Measurements from ENCODE around the gene CARD11. TPM values are rescaled to one million over a fixed set of nuclear protein-coding genes. Genes with fewer than 3 reads are reported as not detected.

The CARD11 gene
- total RNA-seq, 3 donors from 2014 or later, result 71.5 to 87.6 (median 87.5) TPM

DNA sequence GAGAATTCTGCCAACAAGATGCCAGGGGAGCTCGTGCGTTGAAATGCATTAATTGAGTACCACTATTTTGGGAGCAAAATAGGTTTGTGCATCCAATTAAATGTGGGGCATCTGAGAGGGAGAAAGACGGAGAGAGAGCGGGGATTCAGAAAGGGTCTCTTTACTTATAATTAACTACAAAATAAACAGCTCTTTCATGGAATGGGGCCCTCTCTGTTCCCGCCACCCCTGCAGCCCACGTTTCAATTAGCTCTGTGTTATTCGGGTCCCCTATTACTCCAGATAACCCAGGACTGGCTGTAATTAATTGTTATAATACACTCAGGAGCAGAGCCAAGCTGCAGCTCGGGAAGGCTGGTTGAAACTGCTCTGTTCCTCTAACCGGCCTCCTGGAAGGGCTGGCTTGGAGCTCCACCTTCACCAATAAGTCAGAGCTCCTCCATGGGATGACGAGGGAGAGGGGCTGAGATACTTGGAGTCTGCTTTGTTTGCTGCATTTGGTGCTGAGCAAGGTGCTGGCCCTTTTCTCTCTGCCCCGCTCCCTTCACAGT, 67.8 kb downstream of the CARD11 start:
- H3K9me3 Mint-ChIP-seq, result no peaks in the 10 kb centered on the region
- H3K4me1 Mint-ChIP-seq (ENCODE audit: low read depth), result peaks cover 51% of the 10 kb centered on the region
- ATAC-seq (no peak), DNase-seq (no peak)
- H3K27me3 Mint-ChIP-seq (ENCODE audit: low read depth), result no peaks in the 10 kb centered on the region
- H3K4me3 Mint-ChIP-seq, result no peak overlapping the region
- H3K36me3 Mint-ChIP-seq (ENCODE audit: insufficient read depth), result peaks cover 17% of the 10 kb centered on the region

DNA sequence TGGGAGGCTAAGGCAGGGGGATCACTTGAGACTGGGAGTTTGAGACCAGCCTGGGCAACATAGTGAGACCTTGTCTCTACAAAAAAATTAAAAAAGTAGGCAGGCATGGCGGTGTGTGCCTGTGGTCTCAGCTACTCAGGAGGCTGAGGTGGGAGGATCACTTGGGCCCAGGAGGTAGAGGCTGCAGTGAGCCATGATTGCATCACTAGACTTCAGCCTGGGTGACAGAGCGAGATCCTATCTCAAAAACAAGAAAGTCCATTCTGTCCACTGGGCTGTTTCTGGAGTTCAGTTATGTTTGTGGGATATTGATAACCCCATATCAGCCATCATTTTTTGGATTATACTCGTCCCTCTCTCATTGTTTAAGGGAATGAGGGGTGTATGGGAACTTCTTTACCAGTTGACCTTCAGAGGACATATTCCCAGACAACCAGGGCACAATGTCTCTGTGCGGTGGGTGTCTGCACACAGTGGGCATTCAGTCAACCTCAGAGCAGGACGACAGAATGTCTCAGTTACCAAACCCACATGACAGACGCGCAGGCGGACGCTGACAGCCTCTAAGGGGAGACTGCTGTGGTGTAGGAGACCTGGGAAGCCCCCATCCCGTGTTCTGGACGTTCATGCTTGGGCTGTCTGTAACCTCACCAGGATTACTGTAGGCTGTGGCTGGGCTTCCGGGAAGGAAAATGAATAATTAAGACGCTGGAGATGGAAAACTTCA, 69.4 kb downstream of the CARD11 start:
- Mint-ChIP-seq H3K27me3 (ENCODE audit: low read depth) (no peaks in the 10 kb centered on the region), H3K9me3 (no peaks in the 10 kb centered on the region), H3K4me3 (no peak overlapping the region), H3K36me3 (ENCODE audit: insufficient read depth) (peaks cover 14% of the 10 kb centered on the region), H3K4me1 (ENCODE audit: low read depth) (peaks cover 37% of the 10 kb centered on the region)
- ATAC-seq (no peak), DNase-seq (no peak)

DNA sequence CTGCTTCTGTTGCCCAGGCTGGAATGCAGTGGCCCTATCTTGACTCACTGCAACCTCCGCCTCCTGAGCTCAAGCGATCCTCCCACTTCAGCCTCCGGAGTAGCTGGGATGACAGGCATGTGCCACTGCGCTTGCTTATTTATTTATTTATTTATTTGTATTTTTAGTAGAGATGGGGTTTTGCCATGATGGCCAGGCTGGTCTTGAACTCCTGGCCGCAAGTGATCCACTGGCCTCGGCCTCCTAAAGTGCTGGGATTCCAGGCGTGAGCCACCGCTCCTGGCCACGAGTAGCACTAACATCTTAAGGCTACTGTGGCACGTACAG, 70.9 kb downstream of the CARD11 start:
- DNase-seq, result no peak
- Mint-ChIP-seq H3K36me3 (ENCODE audit: insufficient read depth) (peaks cover 14% of the 10 kb centered on the region), H3K27me3 (ENCODE audit: low read depth) (no peaks in the 10 kb centered on the region), H3K4me1 (ENCODE audit: low read depth) (peaks cover 23% of the 10 kb centered on the region), H3K9me3 (peaks cover 5% of the 10 kb centered on the region), H3K4me3 (no peak overlapping the region)
- ATAC-seq, result no peak

DNA sequence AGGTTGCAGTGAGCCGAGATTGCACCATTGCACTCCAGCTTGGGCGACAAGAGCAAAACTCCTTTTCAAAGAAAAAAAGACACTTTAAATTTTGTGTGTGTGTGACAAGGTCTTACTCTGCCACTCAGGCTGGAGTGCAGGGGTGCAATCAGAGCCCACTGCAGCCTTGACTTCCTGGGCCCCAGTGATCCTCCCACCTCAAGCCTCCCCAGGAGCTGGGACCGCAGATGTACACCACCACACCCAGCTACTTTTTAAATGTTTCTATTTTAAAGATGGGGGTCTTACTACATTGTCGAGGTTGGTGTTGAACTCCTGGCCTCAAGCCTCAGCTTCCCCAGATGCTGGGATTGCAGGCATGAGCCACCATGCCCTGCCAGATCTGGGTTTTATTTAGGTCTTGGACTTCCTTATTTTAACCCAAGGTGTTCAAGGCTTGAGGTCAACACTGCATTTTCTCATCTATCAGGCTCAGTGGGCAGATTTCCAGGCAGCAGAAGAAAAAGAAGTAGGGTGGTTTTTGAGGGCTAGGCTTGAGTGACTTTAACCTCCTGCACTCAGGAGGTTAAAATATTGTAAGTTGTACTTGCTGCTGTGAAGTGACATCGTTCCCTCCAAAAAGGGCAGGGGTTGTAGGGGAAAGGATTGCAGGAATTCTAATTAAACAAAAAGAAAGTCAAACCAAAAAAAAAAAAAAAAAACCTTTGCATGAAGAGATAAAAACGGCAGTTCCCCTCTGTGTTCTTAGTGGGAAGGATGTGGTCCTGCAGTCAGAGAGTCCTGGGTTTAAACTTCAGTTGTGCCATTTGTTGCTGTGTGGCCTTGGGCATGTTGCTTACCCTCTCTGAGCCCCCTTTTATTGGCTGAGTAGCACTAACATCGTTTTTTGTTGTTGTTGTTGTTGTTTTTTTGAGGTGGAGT, 71.5 kb downstream of the CARD11 start:
- Mint-ChIP-seq H3K4me1 (ENCODE audit: low read depth) (peaks cover 20% of the 10 kb centered on the region), H3K9me3 (peaks cover 5% of the 10 kb centered on the region), H3K4me3 (peak overlapping the region; percentile 3), H3K27me3 (ENCODE audit: low read depth) (no peaks in the 10 kb centered on the region), H3K36me3 (ENCODE audit: insufficient read depth) (peaks cover 19% of the 10 kb centered on the region)
- DNase-seq (no peak), ATAC-seq (no peak)

DNA sequence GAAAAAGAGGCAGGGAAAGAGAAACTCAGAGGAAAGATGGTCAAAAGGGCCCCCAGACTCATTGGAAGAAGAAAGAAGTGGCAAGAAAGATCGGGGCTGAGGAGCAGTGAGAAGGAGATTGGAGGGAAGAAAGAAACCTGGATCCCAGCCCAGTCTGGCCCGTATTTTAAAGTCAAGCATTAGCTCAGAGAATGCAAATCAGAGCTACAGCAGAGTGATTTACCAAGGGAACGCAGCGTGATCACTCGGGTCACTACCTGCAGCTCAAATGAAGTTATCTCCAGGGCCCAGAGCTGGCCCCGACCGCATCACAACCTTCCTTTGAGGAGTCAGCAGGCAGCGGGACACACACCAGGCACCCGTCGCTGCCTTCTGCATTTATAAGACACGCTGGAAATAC, 72.8 kb downstream of the CARD11 start:
- no peaks in the 10 kb centered on the region for H3K27me3 Mint-ChIP-seq (ENCODE audit: low read depth)
- H3K9me3 Mint-ChIP-seq, result peaks cover 17% of the 10 kb centered on the region
- DNase-seq (no peak), ATAC-seq (no peak)
- peaks cover 32% of the 10 kb centered on the region for H3K36me3 Mint-ChIP-seq (ENCODE audit: insufficient read depth)
- no peak overlapping the region for H3K4me3 Mint-ChIP-seq
- peaks cover 20% of the 10 kb centered on the region for H3K4me1 Mint-ChIP-seq (ENCODE audit: low read depth)

DNA sequence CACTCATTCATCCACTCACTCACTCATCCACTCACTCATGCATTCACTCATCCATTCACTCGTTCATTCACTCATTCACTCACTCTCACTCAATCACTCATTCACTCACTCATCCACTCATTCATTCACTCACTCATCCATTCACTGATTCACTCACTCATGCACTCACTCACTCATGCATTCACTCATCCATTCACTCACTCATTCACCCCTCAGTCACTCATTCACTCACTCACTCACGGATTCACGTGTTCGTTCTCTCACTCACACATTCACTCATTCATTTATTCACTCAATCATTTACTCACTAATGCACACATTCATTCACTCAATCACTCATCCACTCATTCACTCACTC, 73.4 kb downstream of the CARD11 start:
- Mint-ChIP-seq H3K9me3 (peaks cover 23% of the 10 kb centered on the region), H3K4me3 (no peak overlapping the region), H3K36me3 (ENCODE audit: insufficient read depth) (peaks cover 32% of the 10 kb centered on the region), H3K4me1 (ENCODE audit: low read depth) (peaks cover 18% of the 10 kb centered on the region), H3K27me3 (ENCODE audit: low read depth) (no peaks in the 10 kb centered on the region)
- DNase-seq, result no peak
- ATAC-seq, result no peak

DNA sequence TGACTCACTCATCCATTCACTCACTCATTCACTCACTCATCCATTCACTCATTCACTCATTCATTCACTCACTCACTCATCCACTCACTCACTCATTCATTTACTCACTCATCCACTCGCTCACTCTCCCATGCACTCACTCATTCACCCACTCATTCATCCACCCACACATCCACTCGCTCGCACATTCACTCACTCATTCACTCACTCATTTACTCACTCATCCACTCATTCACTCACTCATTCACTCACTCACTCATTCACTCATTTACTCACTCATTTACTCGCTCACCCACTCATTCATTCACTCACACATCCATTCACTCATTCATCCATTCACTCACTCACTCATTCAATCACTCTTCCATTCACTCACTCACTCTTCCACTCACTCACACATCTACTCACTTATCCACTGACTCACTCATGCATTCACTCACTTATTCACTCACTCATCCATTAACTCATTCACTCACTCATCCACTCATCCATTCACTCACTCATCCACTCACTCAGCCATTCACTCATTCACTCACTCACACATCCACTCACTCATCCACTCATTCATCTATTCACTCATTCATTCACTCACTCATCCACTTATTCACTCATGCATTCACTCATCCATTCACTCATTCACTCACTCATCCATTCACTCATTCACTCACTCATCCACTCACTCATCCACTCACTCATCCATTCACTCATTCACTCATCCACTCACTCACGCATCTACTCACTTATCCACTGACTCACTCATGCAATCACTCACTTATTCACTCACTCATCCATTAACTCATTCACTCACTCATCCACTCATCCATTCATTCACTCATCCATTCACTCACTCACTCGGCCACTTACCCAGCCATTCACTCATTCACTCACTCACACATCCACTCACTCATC, 74.0 kb downstream of the CARD11 start:
- peaks cover 19% of the 10 kb centered on the region for H3K4me1 Mint-ChIP-seq (ENCODE audit: low read depth)
- H3K27me3 Mint-ChIP-seq (ENCODE audit: low read depth), result no peaks in the 10 kb centered on the region
- H3K36me3 Mint-ChIP-seq (ENCODE audit: insufficient read depth), result peaks cover 35% of the 10 kb centered on the region
- H3K9me3 Mint-ChIP-seq, result peaks cover 24% of the 10 kb centered on the region
- ATAC-seq (no peak), DNase-seq (no peak)
- H3K4me3 Mint-ChIP-seq, result no peak overlapping the region

DNA sequence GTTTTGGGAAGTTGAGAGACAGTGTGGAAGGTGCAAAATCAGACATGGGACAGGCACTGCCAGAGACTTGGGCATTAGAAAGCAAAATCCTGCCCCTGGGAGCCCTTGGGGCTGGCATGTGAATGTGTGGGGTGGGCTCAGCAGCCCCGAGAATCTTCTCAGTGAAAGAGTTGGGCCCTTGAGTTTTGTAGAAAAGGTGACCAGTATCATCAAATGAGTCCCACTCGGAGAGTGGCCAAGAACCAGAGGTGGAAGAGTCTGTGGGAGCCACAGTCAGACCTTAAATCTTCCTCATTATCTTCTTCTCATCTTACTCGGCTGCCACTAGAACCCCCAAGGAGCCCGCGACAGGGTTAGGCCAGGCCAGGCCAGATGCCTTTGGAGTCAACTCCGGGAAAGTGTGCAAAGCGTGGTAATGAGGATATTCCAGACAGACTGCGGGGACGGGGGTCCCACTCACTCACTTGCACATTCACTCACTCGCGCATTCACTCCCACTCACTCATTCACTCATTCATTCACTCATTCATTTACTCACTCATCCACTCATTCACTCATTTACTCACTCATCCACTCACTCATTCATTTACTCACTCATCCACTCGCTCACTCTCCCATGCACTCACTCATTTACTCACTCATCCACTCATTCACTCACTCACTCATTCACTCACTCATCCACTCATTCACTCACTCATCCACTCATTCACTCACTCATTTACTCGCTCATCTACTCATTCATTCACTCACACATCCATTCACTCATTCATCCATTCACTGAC, 74.9 kb downstream of the CARD11 start:
- ATAC-seq, result no peak
- DNase-seq, result no peak
- H3K27me3 Mint-ChIP-seq (ENCODE audit: low read depth), result no peaks in the 10 kb centered on the region
- no peak overlapping the region for H3K4me3 Mint-ChIP-seq
- H3K4me1 Mint-ChIP-seq (ENCODE audit: low read depth), result peaks cover 24% of the 10 kb centered on the region
- peaks cover 24% of the 10 kb centered on the region for H3K9me3 Mint-ChIP-seq
- H3K36me3 Mint-ChIP-seq (ENCODE audit: insufficient read depth), result peaks cover 36% of the 10 kb centered on the region

DNA sequence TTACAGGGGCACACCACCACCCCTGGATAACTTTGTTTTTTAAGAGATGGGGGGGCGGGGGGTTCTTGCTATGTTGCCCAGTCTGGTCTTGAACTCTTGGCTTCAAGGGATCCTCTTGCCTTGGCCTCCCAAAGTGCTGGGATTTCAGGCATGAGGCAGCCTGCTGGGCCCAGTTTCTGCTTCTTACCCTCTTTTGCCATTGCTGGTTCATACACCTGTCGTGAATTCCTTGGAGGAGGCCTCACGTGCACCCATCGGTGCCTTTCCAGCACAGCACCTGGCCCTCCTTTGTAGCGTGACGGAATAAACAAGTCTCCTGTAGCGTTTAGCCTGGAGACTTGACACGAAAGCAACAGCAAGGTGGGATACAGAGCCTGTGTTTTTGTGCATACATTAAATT, 75.5 kb downstream of the CARD11 start:
- H3K27me3 Mint-ChIP-seq (ENCODE audit: low read depth), result no peaks in the 10 kb centered on the region
- H3K4me1 Mint-ChIP-seq (ENCODE audit: low read depth), result peaks cover 21% of the 10 kb centered on the region
- peaks cover 32% of the 10 kb centered on the region for H3K36me3 Mint-ChIP-seq (ENCODE audit: insufficient read depth)
- no peak overlapping the region for H3K4me3 Mint-ChIP-seq
- H3K9me3 Mint-ChIP-seq, result peaks cover 24% of the 10 kb centered on the region
- ATAC-seq, result no peak
- no peak for DNase-seq

DNA sequence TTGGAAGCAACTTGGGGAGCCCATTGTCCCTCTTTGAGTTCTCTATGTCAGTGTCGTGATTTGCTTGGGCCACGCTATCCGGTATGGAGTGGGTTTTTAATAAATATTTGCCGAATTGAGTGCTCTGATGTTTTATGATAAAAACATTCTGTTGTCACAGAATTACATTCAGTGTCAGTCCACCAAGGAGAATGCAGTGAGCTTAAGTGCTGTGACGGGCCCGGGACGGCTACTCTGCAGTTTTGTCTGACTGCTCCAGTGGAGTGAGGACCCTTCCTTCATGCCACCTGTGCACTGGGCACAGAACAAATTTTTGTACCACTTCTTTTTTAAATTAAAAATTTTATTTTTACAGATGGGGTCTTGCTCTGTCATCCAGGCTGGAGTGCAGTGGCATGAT, 76.0 kb downstream of the CARD11 start:
- no peak overlapping the region for H3K4me3 Mint-ChIP-seq
- ATAC-seq (no peak), DNase-seq (no peak)
- H3K27me3 Mint-ChIP-seq (ENCODE audit: low read depth), result no peaks in the 10 kb centered on the region
- peaks cover 24% of the 10 kb centered on the region for H3K4me1 Mint-ChIP-seq (ENCODE audit: low read depth)
- H3K36me3 Mint-ChIP-seq (ENCODE audit: insufficient read depth), result peaks cover 31% of the 10 kb centered on the region
- peaks cover 24% of the 10 kb centered on the region for H3K9me3 Mint-ChIP-seq

DNA sequence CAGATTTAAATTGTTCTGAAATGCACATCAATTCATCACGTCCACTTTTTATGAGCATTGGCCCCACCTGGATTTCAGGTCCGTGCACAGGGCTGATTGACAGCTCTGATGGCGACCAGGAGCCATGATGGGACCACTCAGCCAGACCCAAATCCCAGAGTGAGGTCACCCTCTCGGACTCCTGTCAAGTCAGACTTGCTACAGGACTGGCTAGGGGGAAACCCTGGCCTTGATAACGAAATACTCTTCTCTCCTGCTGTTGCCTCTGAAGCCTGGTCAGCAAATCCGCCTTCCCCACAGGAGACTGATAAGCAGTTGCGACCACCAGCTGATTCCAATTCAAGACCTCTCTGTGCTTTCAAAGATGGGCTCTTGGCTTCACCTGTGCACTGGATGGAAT, 76.4 kb downstream of the CARD11 start:
- Mint-ChIP-seq H3K4me3 (no peak overlapping the region), H3K27me3 (ENCODE audit: low read depth) (no peaks in the 10 kb centered on the region), H3K9me3 (peaks cover 24% of the 10 kb centered on the region), H3K4me1 (ENCODE audit: low read depth) (peaks cover 24% of the 10 kb centered on the region), H3K36me3 (ENCODE audit: insufficient read depth) (peaks cover 34% of the 10 kb centered on the region)
- DNase-seq (no peak), ATAC-seq (no peak)

DNA sequence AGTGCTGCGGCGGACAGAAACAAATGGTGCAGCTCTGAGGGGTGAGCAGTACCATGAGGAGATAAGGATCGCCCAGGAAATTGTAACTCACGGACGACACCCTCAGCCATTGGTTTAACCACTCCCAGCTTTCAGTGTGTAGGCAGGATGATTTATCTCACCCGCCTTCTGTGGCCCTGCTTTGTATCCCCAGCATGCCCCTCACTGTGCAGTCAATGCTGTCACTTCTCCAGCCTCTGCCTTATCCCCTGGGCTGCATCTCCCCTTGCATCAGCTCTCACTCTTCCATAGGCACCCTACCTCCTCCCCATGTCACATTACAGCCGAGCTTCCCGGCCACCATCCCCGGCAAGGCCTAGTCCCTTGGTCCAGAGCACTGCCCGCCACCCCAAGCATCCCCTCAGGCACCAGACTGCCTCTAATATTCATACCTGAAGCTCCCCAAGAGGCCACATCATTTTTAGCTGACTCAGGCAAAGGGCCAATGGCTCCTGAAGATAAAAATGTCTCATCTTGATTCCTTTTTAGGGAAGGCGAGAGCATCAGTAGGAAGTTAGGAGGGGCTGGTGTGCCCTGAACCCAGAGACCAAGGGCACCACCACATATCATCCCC, 77.1 kb downstream of the CARD11 start:
- ATAC-seq (no peak), DNase-seq (no peak)
- peaks cover 40% of the 10 kb centered on the region for H3K36me3 Mint-ChIP-seq (ENCODE audit: insufficient read depth)

DNA sequence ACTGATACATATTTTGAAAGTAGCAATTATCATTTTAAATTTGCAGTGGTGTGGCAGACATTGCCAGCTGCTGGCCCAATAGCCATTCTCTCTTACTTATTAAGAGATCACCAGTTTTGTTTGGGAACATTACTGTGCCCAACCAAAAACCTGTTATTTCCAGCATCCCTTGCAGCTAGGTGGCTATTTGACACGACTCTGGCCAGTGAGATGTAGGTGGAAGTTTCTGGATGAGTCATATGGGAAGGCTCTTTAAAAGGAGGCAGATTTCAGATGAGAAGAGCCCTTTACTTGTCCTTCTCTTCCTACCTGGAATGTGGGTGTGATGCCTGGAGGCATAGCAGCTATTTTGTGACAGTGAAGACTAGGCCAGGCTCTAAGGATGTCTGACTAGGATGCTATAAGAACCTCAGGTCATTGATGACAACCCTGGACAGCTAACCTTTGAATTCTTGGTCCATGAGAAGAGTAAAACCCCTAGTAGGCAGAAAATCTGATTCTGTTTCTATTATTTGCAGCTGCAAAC, 77.9 kb downstream of the CARD11 start:
- DNase-seq (no peak), ATAC-seq (no peak)
- no peaks in the 10 kb centered on the region for H3K27me3 Mint-ChIP-seq (ENCODE audit: low read depth)
- peaks cover 24% of the 10 kb centered on the region for H3K9me3 Mint-ChIP-seq
- peaks cover 40% of the 10 kb centered on the region for H3K36me3 Mint-ChIP-seq (ENCODE audit: insufficient read depth)
- H3K4me3 Mint-ChIP-seq, result no peak overlapping the region
- peaks cover 28% of the 10 kb centered on the region for H3K4me1 Mint-ChIP-seq (ENCODE audit: low read depth)

More for the DNA sequence above, 77.1 kb downstream of the CARD11 start:
- Mint-ChIP-seq H3K4me1 (ENCODE audit: low read depth) (peaks cover 28% of the 10 kb centered on the region), H3K9me3 (peaks cover 24% of the 10 kb centered on the region), H3K4me3 (no peak overlapping the region), H3K27me3 (ENCODE audit: low read depth) (no peaks in the 10 kb centered on the region)
